K562 (cell line): ENCODE results near the gene MSANTD1. TPM values are rescaled to one million over a fixed set of nuclear protein-coding genes. Genes with fewer than 3 reads are reported as not detected.

Experiments
- DLX4 ChIP-seq: fragments of 250-450 bp; sonication (Bioruptor Pico); IDR thresholded peaks from 2 replicates; pipeline ENCODE4 v1.6.1; 2021; ENCODE audit warnings: mild to moderate bottlenecking
- MCM5 ChIP-seq: fragments of 450-650 bp; IDR thresholded peaks from 2 replicates; pipeline ENCODE4 v1.6.1; 2016; ENCODE audit warnings: low read depth
- ZBTB40 ChIP-seq, 2 experiments: fragments of 450-650 bp in 1 of 2; sonication (generic) in 1 of 2; formaldehyde crosslinking in 1 of 2; IDR thresholded peaks; 2 replicates each; pipeline versions ENCODE4 v1.7.1 to v1.9.0; 2016 to 2022; ENCODE audit warnings: inconsistent platforms in 1 of 2, mild to moderate bottlenecking in 1 of 2, missing genetic modification reagents in 1 of 2
- ZFX ChIP-seq: sonication (generic); formaldehyde crosslinking; IDR thresholded peaks from 2 replicates; pipeline ENCODE4 v1.8.0; 2022; ENCODE audit warnings: mild to moderate bottlenecking, missing genetic modification reagents, moderate library complexity
- polyA plus RNA-seq, 8 experiments: library from polyadenylated mRNA; depleted of rRNA in 4 of 8; stranded (reverse) in 5 of 8; unstranded in 3 of 8; fragments of >200 nt; fragmentation: Nextera tagmentation in 2 of 8; fragmentation: Illumina TruSeq in 1 of 8; extraction: Ambion mirVana in 2 of 8; extraction: Trizol in 1 of 8; gene quantifications; 2 replicates each; pipeline versions ENCODE4 v1.2.1 to v1.2.3, GENCODE V29; 2011 to 2014; ENCODE audit warnings: inconsistent platforms in 1 of 8, missing spikeins in 1 of 8
- total RNA-seq, 7 experiments: library from RNA; depleted of rRNA in 6 of 7; stranded (reverse); fragments of >200 nt in 6 of 7; fragmentation: Illumina TruSeq in 2 of 7; extraction: Trizol in 2 of 7; gene quantifications; 2 replicates each; pipeline versions ENCODE4 v1.2.1 to v1.2.3, GENCODE V29; 2011 to 2021; ENCODE audit warnings: low replicate concordance in 1 of 7

The MSANTD1 gene
- total and polyA plus RNA-seq, 9 of the 15 experiments (the other 6 are each of a cell fraction or from before 2014, with no cell fraction given), result 0.04 to 0.09 (median 0.07) TPM; not detected in 6

- TF ChIP-seq ZBTB40 (IDR thresholded peaks at IDR 0.05), result no peak
- TF ChIP-seq ZBTB40 (CRISPR knock-in tag; IDR thresholded peaks at IDR 0.05), result no peak
- no peak for TF ChIP-seq MCM5
- no peak for TF ChIP-seq ZFX (CRISPR knock-in tag)
- no peak for TF ChIP-seq DLX4 (CRISPR knock-in tag)
Observed at GRCh38 chr4:3238721-3239120, 10.2 kb upstream of the MSANTD1 start (continued).
